Lung (tissue), 12 donors: Measurements from ENCODE around the gene LSG1. TPM values are rescaled to one million over a fixed set of nuclear protein-coding genes. Genes with fewer than 3 reads are reported as not detected.

ENCODE experiments used
- ATAC-seq: fragments of 200-7000 bp; cut with Tn5 transposase; one replicate; pipeline ENCODE4 v1.9.1; 2020; ENCODE audit warnings: moderate number of reproducible peaks; ENCODE audit not compliant: insufficient read depth, low FRiP score
- DNase-seq, 3 donors: peaks; one replicate each; pipeline ENCODE4 v3.0.0-alpha.2; 2013 to 2017
- H3K27ac ChIP-seq, 2 donors: one replicate each; pipeline ENCODE4 v1.5.1; 2013; ENCODE audit warnings: mild to moderate bottlenecking in 2 of 2, moderate library complexity in 2 of 2, control low read depth in 1 of 2, inconsistent platforms in 1 of 2, low read depth in 1 of 2, low read length in 1 of 2
- H3K27me3 ChIP-seq, 3 donors: one replicate each; pipeline ENCODE4 v1.5.1; 2013; ENCODE audit warnings: low read length in 2 of 3; ENCODE audit not compliant: control insufficient read depth in 3 of 3, insufficient read depth in 3 of 3
- H3K36me3 ChIP-seq, 4 donors: one replicate each; pipeline ENCODE4 v1.5.1; 2013; ENCODE audit warnings: low read length in 4 of 4, mild to moderate bottlenecking in 1 of 4, moderate library complexity in 1 of 4; ENCODE audit not compliant: control insufficient read depth in 4 of 4, insufficient read depth in 4 of 4
- H3K4me1 ChIP-seq, 5 donors: one replicate each; pipeline ENCODE4 v1.5.1; 2013; ENCODE audit warnings: low read length in 5 of 5, mild to moderate bottlenecking in 2 of 5, moderate library complexity in 1 of 5; ENCODE audit not compliant: control insufficient read depth in 5 of 5, insufficient read depth in 5 of 5
- H3K4me3 ChIP-seq: one replicate; pipeline ENCODE4 v1.5.1; 2013; ENCODE audit warnings: mild to moderate bottlenecking, control low read depth, moderate library complexity
- H3K9ac ChIP-seq, 2 donors: one replicate each; pipeline ENCODE4 v1.5.1; 2013; ENCODE audit warnings: low read length in 2 of 2, control low read depth in 1 of 2; ENCODE audit not compliant: insufficient read depth in 1 of 2
- H3K9me3 ChIP-seq, 4 donors: one replicate each; pipeline ENCODE4 v1.5.1; 2013; ENCODE audit warnings: low read length in 3 of 4, mild to moderate bottlenecking in 1 of 4, moderate library complexity in 1 of 4; ENCODE audit not compliant: control insufficient read depth in 4 of 4, insufficient read depth in 3 of 4
- WGBS, 2 donors: extraction: QIAGEN DNeasy Blood & Tissue Kit; methylation state at CpG; one replicate each; pipeline ENCODE4 v1.1.7; 2013; 5-methylcytosine and 5-hydroxymethylcytosine counted together
- polyA plus RNA-seq, 2 donors: library from polyadenylated mRNA; stranded (reverse); fragments of 200-250 nt; gene quantifications; one replicate each; pipeline ENCODE4 v1.2.1, GENCODE V29; 2013
- total RNA-seq, 2 donors: library from RNA; depleted of rRNA in 1 of 2; stranded (reverse); fragments of >200 nt in 1 of 2; gene quantifications; one replicate each; pipeline ENCODE4 v1.2.1, GENCODE V29; 2014 to 2021
- TF ChIP-seq, protein P1 (sequence below): IDR thresholded peaks from 2 replicates; pipeline ENCODE4 v1.5.1; 2012; ENCODE audit warnings: mild to moderate bottlenecking; ENCODE audit errors: control extremely low read depth, extremely low read depth
- donor health status: control.
- donor health status: control.
- donor health status: Bipolar disorder and iron deficiency.
- donor health status: healthy.
- donor health status: DM: yes; HTN: yes; CAD: no.

Gene LSG1
- total and polyA plus RNA-seq, 4 donors, result 19.4 to 37.4 (median 24.5) TPM

DNA sequence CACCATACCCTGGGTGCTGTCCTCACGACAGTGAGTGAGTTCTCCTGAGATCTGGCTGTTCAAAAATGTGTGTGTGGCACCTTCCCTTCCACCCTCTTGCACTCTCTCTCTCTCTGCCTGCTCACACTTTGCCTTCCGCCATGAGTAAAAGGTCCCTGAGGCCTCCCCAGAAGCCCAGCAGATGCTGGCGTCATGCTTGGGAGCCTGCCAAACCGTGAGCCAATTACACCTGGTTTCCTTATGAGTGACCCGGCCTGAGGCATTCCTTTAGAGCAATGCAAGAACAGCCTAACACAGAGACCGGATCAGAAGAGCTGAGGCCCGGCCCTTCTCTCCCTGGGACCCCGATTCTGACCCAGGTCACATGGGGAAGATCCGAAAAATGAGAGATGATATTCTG is 54.2 kb downstream of the LSG1 start:
- Histone ChIP-seq H3K4me3 (no peak overlapping the region), H3K9me3 (no peaks in the 10 kb centered on the region), H3K27ac (no peak overlapping the region), H3K27me3 (no peaks in the 10 kb centered on the region), H3K36me3 (peaks cover 0 to 14% (median 8%) of the 10 kb centered on the region in 4 donors), H3K9ac (no peak overlapping the region), H3K4me1 (peaks cover 0 to 5% (median 0%) of the 10 kb centered on the region in 5 donors)
- TF ChIP-seq, protein P1, sequence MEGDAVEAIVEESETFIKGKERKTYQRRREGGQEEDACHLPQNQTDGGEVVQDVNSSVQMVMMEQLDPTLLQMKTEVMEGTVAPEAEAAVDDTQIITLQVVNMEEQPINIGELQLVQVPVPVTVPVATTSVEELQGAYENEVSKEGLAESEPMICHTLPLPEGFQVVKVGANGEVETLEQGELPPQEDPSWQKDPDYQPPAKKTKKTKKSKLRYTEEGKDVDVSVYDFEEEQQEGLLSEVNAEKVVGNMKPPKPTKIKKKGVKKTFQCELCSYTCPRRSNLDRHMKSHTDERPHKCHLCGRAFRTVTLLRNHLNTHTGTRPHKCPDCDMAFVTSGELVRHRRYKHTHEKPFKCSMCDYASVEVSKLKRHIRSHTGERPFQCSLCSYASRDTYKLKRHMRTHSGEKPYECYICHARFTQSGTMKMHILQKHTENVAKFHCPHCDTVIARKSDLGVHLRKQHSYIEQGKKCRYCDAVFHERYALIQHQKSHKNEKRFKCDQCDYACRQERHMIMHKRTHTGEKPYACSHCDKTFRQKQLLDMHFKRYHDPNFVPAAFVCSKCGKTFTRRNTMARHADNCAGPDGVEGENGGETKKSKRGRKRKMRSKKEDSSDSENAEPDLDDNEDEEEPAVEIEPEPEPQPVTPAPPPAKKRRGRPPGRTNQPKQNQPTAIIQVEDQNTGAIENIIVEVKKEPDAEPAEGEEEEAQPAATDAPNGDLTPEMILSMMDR, result no peak
- ATAC-seq (no peak), DNase-seq (no peak)
- 87 to 90% methylated on average over 9 of the region's 9 CpGs for WGBS, 2 donors

DNA sequence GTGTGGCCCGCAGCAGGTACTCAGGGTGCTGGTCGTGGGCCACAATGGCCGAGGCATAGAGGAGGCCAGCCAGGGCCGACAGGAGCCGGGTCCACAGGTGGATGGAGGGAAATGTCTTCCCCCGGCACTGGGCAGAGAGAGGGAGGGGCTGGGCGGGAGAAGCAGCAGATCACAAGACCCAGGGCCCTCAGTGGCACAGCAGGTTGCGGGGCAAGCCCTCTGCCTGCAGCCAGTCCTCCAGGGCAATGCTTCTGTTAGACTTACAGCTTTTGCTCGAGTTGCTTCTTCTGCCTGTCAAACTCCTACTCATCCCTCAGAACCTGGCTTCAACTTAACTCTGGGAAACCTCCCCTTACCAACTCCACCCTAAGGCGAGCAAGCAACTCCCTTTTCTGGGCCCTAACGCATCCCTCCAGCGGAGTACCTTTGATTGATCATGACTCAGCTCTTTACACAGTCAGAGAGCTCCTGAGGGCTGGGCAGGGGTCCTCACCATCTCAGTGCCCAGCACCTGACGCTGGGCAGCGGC is 54.8 kb downstream of the LSG1 start:
- H3K27ac ChIP-seq, result no peak overlapping the region
- no peaks in the 10 kb centered on the region for H3K9me3 ChIP-seq
- no peaks in the 10 kb centered on the region for H3K27me3 ChIP-seq
- TF ChIP-seq, protein P1, result no peak
- H3K9ac ChIP-seq, result no peak overlapping the region
- H3K4me1 ChIP-seq, result peaks cover 0 to 5% (median 0%) of the 10 kb centered on the region in 5 donors
- 96 to 97% methylated on average over 14 of the region's 14 CpGs for WGBS, 2 donors
- H3K36me3 ChIP-seq, result peaks cover 0 to 14% (median 8%) of the 10 kb centered on the region in 4 donors
- ATAC-seq (no peak), DNase-seq (no peak)
- no peak overlapping the region for H3K4me3 ChIP-seq

DNA sequence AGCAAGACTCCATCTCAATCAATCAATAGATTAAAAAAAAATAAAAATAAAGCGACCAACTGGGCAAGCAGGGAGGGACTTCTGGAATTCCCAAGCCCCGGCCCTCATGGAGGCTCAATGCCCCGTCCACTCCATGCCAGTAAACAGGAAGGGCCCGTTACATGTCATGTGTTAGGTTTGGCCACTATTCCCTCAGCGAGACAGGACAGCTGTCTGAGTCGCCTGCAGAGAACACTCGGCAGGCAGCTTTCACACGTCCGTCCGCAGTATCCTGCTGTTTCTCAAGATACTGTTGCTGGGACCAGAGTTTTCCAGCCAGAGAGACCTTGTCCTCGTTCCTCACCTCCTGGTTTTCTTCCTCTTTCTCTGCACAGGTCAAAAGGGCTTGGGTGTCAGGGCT is 56.8 kb downstream of the LSG1 start:
- H3K4me3 ChIP-seq, result no peak overlapping the region
- no peak overlapping the region for H3K27ac ChIP-seq
- TF ChIP-seq, protein P1, result no peak
- peak; percentile 56 to 68 (median 59) for DNase-seq
- ATAC-seq, result no peak
- peaks cover 0 to 1% (median 0%) of the 10 kb centered on the region in 5 donors for H3K4me1 ChIP-seq
- H3K36me3 ChIP-seq, result peaks cover 0 to 12% (median 7%) of the 10 kb centered on the region in 4 donors
- no peaks in the 10 kb centered on the region for H3K27me3 ChIP-seq
- no peaks in the 10 kb centered on the region for H3K9me3 ChIP-seq
- WGBS, 2 donors, result 85 to 88% methylated on average over 11 of the region's 11 CpGs
- no peak overlapping the region for H3K9ac ChIP-seq

DNA sequence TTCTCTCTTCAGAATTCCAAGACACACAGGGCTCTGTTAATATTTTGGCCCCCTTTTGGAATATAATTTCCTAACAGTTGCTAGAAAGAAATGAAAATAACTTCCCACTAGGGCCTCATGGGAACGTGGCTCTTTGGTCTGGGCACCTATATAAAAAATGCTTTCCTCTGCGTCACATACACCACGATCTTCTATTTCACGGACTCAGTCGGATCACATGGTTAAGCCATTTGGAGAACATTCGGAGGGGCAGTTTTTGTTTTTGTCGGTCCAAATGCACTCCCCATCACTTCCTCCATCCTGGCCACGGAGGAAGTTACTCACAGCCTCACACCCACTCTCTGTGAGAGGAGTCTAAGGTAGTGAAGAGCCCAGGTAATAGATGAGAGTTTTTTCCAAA is 59.8 kb downstream of the LSG1 start:
- Histone ChIP-seq H3K4me3 (no peak overlapping the region), H3K4me1 (no peaks in the 10 kb centered on the region), H3K36me3 (peaks cover 0 to 9% (median 6%) of the 10 kb centered on the region in 4 donors), H3K9ac (no peak overlapping the region), H3K27ac (no peak overlapping the region), H3K9me3 (no peaks in the 10 kb centered on the region), H3K27me3 (no peaks in the 10 kb centered on the region)
- ATAC-seq (no peak), DNase-seq (no peak)
- TF ChIP-seq, protein P1, result no peak
- WGBS, 2 donors, result 39 to 66% methylated on average over 8 of the region's 8 CpGs
